SU-DHL-6 (cell line): ENCODE results near the gene PNPLA3.

Source experiments
- H2AFZ ChIP-seq: fragments of 200-600 bp; sonication (generic); 2 replicates; pipeline ENCODE4 v1.6.1; 2014; ENCODE audit warnings: low read depth, mild to moderate bottlenecking, moderate library complexity, mixed read lengths, antibody characterized with exemption, low read length; ENCODE audit not compliant: severe bottlenecking
- H3F3A ChIP-seq: fragments of 200-600 bp; shearing (Covaris generic); 2 replicates; pipeline ENCODE4 v1.6.0; 2016; ENCODE audit warnings: antibody characterized with exemption, mild to moderate bottlenecking; ENCODE audit not compliant: insufficient read depth
- H3K27ac ChIP-seq: fragments of 200-600 bp; sonication (generic); 2 replicates; pipeline ENCODE4 v1.5.1; 2016; ENCODE audit warnings: low read depth, mild to moderate bottlenecking, low read length, moderate library complexity, mixed read lengths
- H3K27me3 ChIP-seq: fragments of 200-600 bp; sonication (generic), shearing (Covaris generic); 2 replicates; pipeline ENCODE4 v1.6.0; 2014; ENCODE audit warnings: mild to moderate bottlenecking, low read length
- H3K36me3 ChIP-seq: fragments of 200-600 bp; sonication (generic); 2 replicates; pipeline ENCODE4 v1.6.1; 2014; ENCODE audit warnings: mild to moderate bottlenecking, low read length, mixed read lengths
- H3K4me2 ChIP-seq: fragments of 300-600, 200-600 bp; shearing (Covaris generic), sonication (generic); 2 replicates; pipeline ENCODE4 v1.6.0; 2014; ENCODE audit warnings: low read length, low read depth, mild to moderate bottlenecking; ENCODE audit not compliant: poor library complexity, severe bottlenecking
- H3K4me3 ChIP-seq: fragments of 200-600 bp; sonication (generic); 2 replicates; pipeline ENCODE4 v1.5.1; 2014; ENCODE audit warnings: antibody characterized with exemption, low read length, mild to moderate bottlenecking, mixed read lengths; ENCODE audit not compliant: insufficient read depth, poor library complexity, severe bottlenecking
- H3K79me2 ChIP-seq: fragments of 200-600 bp; sonication (generic); 2 replicates; pipeline ENCODE4 v1.6.1; 2014; ENCODE audit warnings: mild to moderate bottlenecking, low read length, moderate library complexity; ENCODE audit not compliant: insufficient read depth
- H3K9ac ChIP-seq: fragments of 200-600 bp; sonication (generic); 2 replicates; pipeline ENCODE4 v1.7.0; 2014; ENCODE audit warnings: mild to moderate bottlenecking, low read length
- H3K9me2 ChIP-seq: fragments of 200-600 bp; sonication (generic); replicated peaks from 2 replicates; pipeline ENCODE4 v1.6.1; 2014; ENCODE audit warnings: low read length; ENCODE audit not compliant: insufficient read depth
- H3K9me3 ChIP-seq: fragments of 200-600 bp; sonication (generic); 2 replicates; pipeline ENCODE4 v1.6.1; 2014; ENCODE audit warnings: low read length, mixed read lengths; ENCODE audit not compliant: insufficient read depth
- H4K20me1 ChIP-seq: fragments of 200-600 bp; sonication (generic); 2 replicates; pipeline ENCODE4 v1.6.1; 2014; ENCODE audit warnings: low read depth, mild to moderate bottlenecking, antibody characterized with exemption, low read length, moderate library complexity, mixed read lengths
- EZH2phosphoT487 ChIP-seq: fragments of 200-600 bp; sonication (generic), shearing (Covaris generic); conservative IDR thresholded peaks from 2 replicates; pipeline ENCODE4 v1.6.1; 2018; ENCODE audit warnings: mild to moderate bottlenecking, antibody characterized with exemption, low read length, moderate library complexity, mixed read lengths
- TF ChIP-seq, protein P1 (sequence below): fragments of 200-600 bp; sonication (generic); IDR thresholded peaks from one replicate; pipeline ENCODE4 v1.5.1; 2017; ENCODE audit warnings: antibody characterized with exemption, mild to moderate bottlenecking, low read length, moderate library complexity; ENCODE audit not compliant: insufficient read depth, poor library complexity, severe bottlenecking

Gene PNPLA3

DNA sequence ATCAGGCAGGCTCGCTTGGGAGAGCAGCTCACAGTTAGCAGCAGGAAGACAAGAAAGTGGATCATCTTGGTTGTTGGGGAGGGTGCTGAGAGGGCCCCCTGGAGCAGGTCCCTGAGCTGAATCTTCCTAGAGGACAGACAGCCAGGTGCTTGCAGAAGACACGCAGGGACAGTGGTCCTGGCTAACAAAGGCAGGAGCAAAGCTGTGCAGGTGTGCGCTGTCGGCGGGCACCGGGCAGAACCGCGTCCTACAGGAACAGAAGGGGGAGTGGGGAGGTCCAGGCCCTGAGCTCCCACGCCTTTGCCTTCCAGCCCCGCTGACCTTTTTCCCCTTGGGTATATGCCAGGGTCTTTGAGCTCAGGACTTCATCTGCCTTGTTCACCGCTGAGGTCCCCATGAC is 70.4 kb downstream of the PNPLA3 start:
- no peak overlapping the region for H3K9ac ChIP-seq
- no peaks in the 10 kb centered on the region for H3K36me3 ChIP-seq
- no peaks in the 10 kb centered on the region for H4K20me1 ChIP-seq
- no peaks in the 10 kb centered on the region for H3K9me2 ChIP-seq
- H3K27ac ChIP-seq, result no peak overlapping the region
- H3K9me3 ChIP-seq, result no peaks in the 10 kb centered on the region
- no peaks in the 10 kb centered on the region for H3K79me2 ChIP-seq
- no peak overlapping the region for H2AFZ ChIP-seq
- H3K27me3 ChIP-seq, result no peaks in the 10 kb centered on the region
- H3F3A ChIP-seq, result no peaks in the 10 kb centered on the region
- no peak overlapping the region for H3K4me3 ChIP-seq
- TF ChIP-seq, protein P1, sequence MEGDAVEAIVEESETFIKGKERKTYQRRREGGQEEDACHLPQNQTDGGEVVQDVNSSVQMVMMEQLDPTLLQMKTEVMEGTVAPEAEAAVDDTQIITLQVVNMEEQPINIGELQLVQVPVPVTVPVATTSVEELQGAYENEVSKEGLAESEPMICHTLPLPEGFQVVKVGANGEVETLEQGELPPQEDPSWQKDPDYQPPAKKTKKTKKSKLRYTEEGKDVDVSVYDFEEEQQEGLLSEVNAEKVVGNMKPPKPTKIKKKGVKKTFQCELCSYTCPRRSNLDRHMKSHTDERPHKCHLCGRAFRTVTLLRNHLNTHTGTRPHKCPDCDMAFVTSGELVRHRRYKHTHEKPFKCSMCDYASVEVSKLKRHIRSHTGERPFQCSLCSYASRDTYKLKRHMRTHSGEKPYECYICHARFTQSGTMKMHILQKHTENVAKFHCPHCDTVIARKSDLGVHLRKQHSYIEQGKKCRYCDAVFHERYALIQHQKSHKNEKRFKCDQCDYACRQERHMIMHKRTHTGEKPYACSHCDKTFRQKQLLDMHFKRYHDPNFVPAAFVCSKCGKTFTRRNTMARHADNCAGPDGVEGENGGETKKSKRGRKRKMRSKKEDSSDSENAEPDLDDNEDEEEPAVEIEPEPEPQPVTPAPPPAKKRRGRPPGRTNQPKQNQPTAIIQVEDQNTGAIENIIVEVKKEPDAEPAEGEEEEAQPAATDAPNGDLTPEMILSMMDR, result no peak
- no peak for TF ChIP-seq EZH2phosphoT487
- no peak overlapping the region for H3K4me2 ChIP-seq

- Histone ChIP-seq H3K4me2 (no peak overlapping the region), H3F3A (no peaks in the 10 kb centered on the region), H3K27ac (no peak overlapping the region), H3K79me2 (no peaks in the 10 kb centered on the region), H3K36me3 (no peaks in the 10 kb centered on the region), H4K20me1 (no peaks in the 10 kb centered on the region), H3K9me2 (no peaks in the 10 kb centered on the region), H3K4me3 (no peak overlapping the region), H2AFZ (no peak overlapping the region), H3K9ac (no peak overlapping the region), H3K9me3 (no peaks in the 10 kb centered on the region), H3K27me3 (no peaks in the 10 kb centered on the region)
- no peak for TF ChIP-seq EZH2phosphoT487
- TF ChIP-seq, protein P1, result no peak
These were observed 70.8 kb downstream of the PNPLA3 start for GRCh38 chr22:43994416-43994815.

GRCh38 chr22:43995057-43995685 is 71.6 kb downstream of the PNPLA3 start:
- no peak overlapping the region for H3K4me3 ChIP-seq
- no peaks in the 10 kb centered on the region for H3K9me2 ChIP-seq
- H3K27ac ChIP-seq, result no peak overlapping the region
- peak overlapping the region; percentile 51 for H3K4me2 ChIP-seq
- no peak for TF ChIP-seq EZH2phosphoT487
- TF ChIP-seq, protein P1, result no peak
- H2AFZ ChIP-seq, result no peak overlapping the region
- H4K20me1 ChIP-seq, result no peaks in the 10 kb centered on the region
- H3K9ac ChIP-seq, result peak overlapping the region; percentile 54
- no peaks in the 10 kb centered on the region for H3K36me3 ChIP-seq
- no peaks in the 10 kb centered on the region for H3K27me3 ChIP-seq
- H3K9me3 ChIP-seq, result no peaks in the 10 kb centered on the region
- H3K79me2 ChIP-seq, result no peaks in the 10 kb centered on the region
- no peaks in the 10 kb centered on the region for H3F3A ChIP-seq
